K562 (cell line): ENCODE measurements around the gene SHROOM3. TPM values are rescaled to one million over a fixed set of nuclear protein-coding genes. Genes with fewer than 3 reads are reported as not detected.

Experiments
- ATAC-seq: fragments of 200-7000 bp; cut with Tn5 transposase; 3 replicates; pipeline ENCODE4 v1.9.1; 2020; ENCODE audit warnings: moderate library complexity
- BruUV-seq: library from RNA; stranded (reverse); fragments of 400-500 nt; replicated peaks from 2 replicates; lab custom pipeline; 2021; lab: Mats Ljungman, UMichigan
- CTCF ChIA-PET: fragments of 300-600 bp; formaldehyde crosslinking; extraction: SDS; loops from one replicate; lab custom pipeline; 2021; ENCODE audit warnings: low intra/inter-chr PET ratio; lab: Yijun Ruan, JAX
- POLR2A ChIA-PET: fragments of 300-600, 350-650 bp; sonication (Branson Sonifier 250); formaldehyde crosslinking; extraction: SDS; loops from one replicate; lab custom pipeline; 2021; ENCODE audit warnings: antibody characterized with exemption, inconsistent platforms; lab: Yijun Ruan, JAX
- DNase-seq, 4 experiments: peaks; one replicate each; pipeline versions ENCODE4 v3.0.0 to v3.0.0-alpha.2; 2011 to 2018; ENCODE audit warnings: low spot score in 3 of 4, mixed read lengths in 3 of 4; ENCODE audit errors: extremely low read depth in 1 of 4
- FAIRE-seq: peaks from 2 replicates; lab custom pipeline; 2011; peaks lifted over from hg19 to GRCh38; lab: Jason Lieb, UNC
- H2AFZ ChIP-seq: 2 replicates; pipeline ENCODE4 v1.6.0; 2011; ENCODE audit warnings: low read depth, low read length, control low read depth, inconsistent platforms
- H3K27ac ChIP-seq: fragments of 200-600 bp; 3 replicates; pipeline ENCODE4 v1.8.0; 2011; ENCODE audit warnings: low read depth, mild to moderate bottlenecking, control low read depth, inconsistent platforms, low read length, moderate library complexity, mixed read lengths; ENCODE audit errors: extremely low read depth
- H3K27me3 ChIP-seq, 2 experiments: fragments of 300-600 bp in 1 of 2; 2 replicates in 1 of 2; 3 replicates in 1 of 2; pipeline versions ENCODE4 v1.6.0 to v1.8.0; 2011; ENCODE audit warnings: inconsistent platforms in 2 of 2, low read length in 2 of 2, mild to moderate bottlenecking in 1 of 2, mixed read lengths in 1 of 2, moderate library complexity in 1 of 2; ENCODE audit not compliant: control insufficient read depth in 2 of 2, insufficient read depth in 2 of 2
- H3K36me3 ChIP-seq: fragments of 300-600 bp; 3 replicates; pipeline ENCODE4 v1.8.0; 2011; ENCODE audit warnings: mild to moderate bottlenecking, low read length, inconsistent platforms; ENCODE audit not compliant: control insufficient read depth, insufficient read depth
- H3K4me1 ChIP-seq, 2 experiments: fragments of 200-600 bp in 1 of 2; replicated peaks in 1 of 2; 2 replicates in 1 of 2; 3 replicates in 1 of 2; pipeline versions ENCODE4 v1.5.1 to v1.8.0; 2011; ENCODE audit warnings: inconsistent platforms in 2 of 2, low read length in 2 of 2, mild to moderate bottlenecking in 1 of 2, mixed read lengths in 1 of 2, moderate library complexity in 1 of 2; ENCODE audit not compliant: control insufficient read depth in 2 of 2, insufficient read depth in 2 of 2
- H3K4me2 ChIP-seq: 2 replicates; pipeline ENCODE4 v1.6.1; 2011; ENCODE audit warnings: low read length, control low read depth, inconsistent platforms, mixed read lengths; ENCODE audit not compliant: insufficient read depth
- H3K4me3 ChIP-seq: fragments of 200-600 bp; sonication (generic), shearing (Covaris generic); 2 replicates; pipeline ENCODE4 v1.5.1; 2016; ENCODE audit warnings: control low read depth, inconsistent platforms
- H3K79me2 ChIP-seq: fragments of 200-600 bp; 3 replicates; pipeline ENCODE4 v1.8.0; 2011; ENCODE audit warnings: low read length, inconsistent platforms; ENCODE audit not compliant: control insufficient read depth, insufficient read depth
- H3K9ac ChIP-seq, 2 experiments: 2 replicates each; pipeline versions ENCODE4 v1.6.0 to v1.6.1; 2011; ENCODE audit warnings: low read depth in 2 of 2, low read length in 2 of 2, control low read depth in 1 of 2, inconsistent platforms in 1 of 2, mild to moderate bottlenecking in 1 of 2, mixed read lengths in 1 of 2; ENCODE audit not compliant: insufficient read depth in 1 of 2
- H3K9me1 ChIP-seq: one replicate; pipeline ENCODE4 v1.6.0; 2011; ENCODE audit warnings: inconsistent platforms, mild to moderate bottlenecking, low read length, moderate library complexity; ENCODE audit not compliant: control insufficient read depth, insufficient read depth
- H3K9me3 ChIP-seq: replicated peaks from 2 replicates; pipeline ENCODE4 v1.5.1; 2011; ENCODE audit warnings: low read depth, low read length, inconsistent platforms; ENCODE audit not compliant: control insufficient read depth, insufficient read depth
- H4K20me1 ChIP-seq: replicated peaks from 2 replicates; pipeline ENCODE4 v1.6.1; 2011; ENCODE audit warnings: low read length, inconsistent platforms, mixed read lengths; ENCODE audit not compliant: control insufficient read depth, insufficient read depth
- CREB3 ChIP-seq: fragments of 450-650 bp; conservative IDR thresholded peaks from 2 replicates; pipeline ENCODE4 v1.6.1; 2016; ENCODE audit warnings: missing genetic modification characterization, low read depth, mild to moderate bottlenecking, missing compliant biosample characterization, moderate library complexity
- CREB5 ChIP-seq: fragments of 250-450 bp; sonication (Bioruptor Pico); IDR thresholded peaks from 2 replicates; pipeline ENCODE4 v1.5.0; 2020; ENCODE audit warnings: mild to moderate bottlenecking
- FOXK2 ChIP-seq, 2 experiments: fragments of 450-650 bp; IDR thresholded peaks in 1 of 2; conservative IDR thresholded peaks in 1 of 2; 2 replicates each; pipeline ENCODE4 v1.6.1; 2016; ENCODE audit warnings: low read depth in 2 of 2, mild to moderate bottlenecking in 1 of 2
- IRF9 ChIP-seq: fragments of 450-650 bp; IDR thresholded peaks from 2 replicates; pipeline ENCODE4 v1.6.1; 2016; ENCODE audit warnings: missing biosample characterization, missing genetic modification characterization
- LCOR ChIP-seq: sonication (generic); formaldehyde crosslinking; IDR thresholded peaks from 2 replicates; pipeline ENCODE4 v1.8.0; 2022; ENCODE audit warnings: mild to moderate bottlenecking, missing genetic modification reagents
- MBD2 ChIP-seq: sonication (generic); IDR thresholded peaks from 2 replicates; pipeline ENCODE4 v1.6.1; 2016; ENCODE audit warnings: low read depth, borderline replicate concordance
- PHB ChIP-seq: fragments of 250-450 bp; sonication (Bioruptor Pico); IDR thresholded peaks from 2 replicates; pipeline ENCODE4 v1.5.0; 2021
- RB1 ChIP-seq: fragments of 450-650 bp; IDR thresholded peaks from 2 replicates; pipeline ENCODE4 v1.6.1; 2017; ENCODE audit warnings: low read depth, mild to moderate bottlenecking
- RBM14 ChIP-seq: fragments of 200-400 bp; formaldehyde crosslinking; IDR thresholded peaks from 2 replicates; pipeline ENCODE4 v1.6.1; 2018; ENCODE audit warnings: low read depth, mild to moderate bottlenecking, low read length, moderate library complexity, borderline replicate concordance; ENCODE audit not compliant: insufficient read depth
- SMC3 ChIP-seq: conservative IDR thresholded peaks from 2 replicates; pipeline ENCODE4 v1.6.1; 2011; ENCODE audit warnings: low read depth, low read length, improper control_type of control experiment; ENCODE audit not compliant: insufficient read depth
- SRSF3 ChIP-seq: fragments of 200-400 bp; formaldehyde crosslinking; IDR thresholded peaks from 2 replicates; pipeline ENCODE4 v1.6.1; 2016; ENCODE audit warnings: mild to moderate bottlenecking, low read length, moderate library complexity; ENCODE audit not compliant: insufficient read depth
- SRSF7 ChIP-seq: fragments of 200-400 bp; formaldehyde crosslinking; optimal IDR thresholded peaks from 2 replicates; pipeline ENCODE3; 2017; ENCODE audit warnings: mild to moderate bottlenecking, low read depth, low read length
- STAT5A ChIP-seq: IDR thresholded peaks from 2 replicates; pipeline ENCODE4 v1.6.1; 2012; ENCODE audit warnings: low read length, inconsistent platforms, borderline replicate concordance
- TARDBP ChIP-seq: fragments of 450-650 bp; IDR thresholded peaks from 2 replicates; pipeline ENCODE4 v1.6.1; 2016
- TSC22D4 ChIP-seq: fragments of 450-650 bp; IDR thresholded peaks from 2 replicates; pipeline ENCODE4 v1.6.1; 2016; ENCODE audit warnings: missing genetic modification characterization, missing biosample characterization, control low read depth
- ZNF41 ChIP-seq: fragments of 250-450 bp; sonication (Bioruptor Pico); conservative IDR thresholded peaks from 2 replicates; pipeline ENCODE4 v1.4.0; 2020; ENCODE audit warnings: mild to moderate bottlenecking
- ZNF507 ChIP-seq: conservative IDR thresholded peaks from 2 replicates; pipeline ENCODE4 v1.6.1; 2017; ENCODE audit warnings: missing genetic modification characterization, missing compliant biosample characterization
- ZNF561 ChIP-seq: fragments of 450-650 bp; formaldehyde crosslinking; conservative IDR thresholded peaks from 2 replicates; pipeline ENCODE4 v1.4.0; 2020; ENCODE audit warnings: mild to moderate bottlenecking, moderate library complexity
- ZNF785 ChIP-seq: fragments of 250-450 bp; sonication (Bioruptor Pico); IDR thresholded peaks from 2 replicates; pipeline ENCODE4 v1.4.0; 2020; ENCODE audit warnings: mild to moderate bottlenecking
- WGBS: fragments of 100-300 bp; shearing (Covaris generic); methylation state at CpG from one replicate; pipeline ENCODE4 v1.1.6; 2016; ENCODE audit warnings: low coverage, mixed read lengths; ENCODE audit not compliant: insufficient coverage; ENCODE audit errors: missing lambda C conversion rate; 5-methylcytosine and 5-hydroxymethylcytosine counted together
- in situ Hi-C: fragments of 300-500 bp; cut with MboI; formaldehyde crosslinking; loops from 4 replicates; pipeline ENCODE4 v1.15.0; 2018; ENCODE audit warnings: inconsistent platforms, mixed read lengths
- intact Hi-C: fragments of 100-400 bp; cut with micrococcal nuclease; formaldehyde crosslinking; loops from 2 replicates; pipeline ENCODE4 v1.14.2; 2022
- polyA plus RNA-seq, 8 experiments: library from polyadenylated mRNA; depleted of rRNA in 4 of 8; stranded (reverse) in 5 of 8; unstranded in 3 of 8; fragments of >200 nt; fragmentation: Nextera tagmentation in 2 of 8; fragmentation: Illumina TruSeq in 1 of 8; extraction: Ambion mirVana in 2 of 8; extraction: Trizol in 1 of 8; gene quantifications; 2 replicates each; pipeline versions ENCODE4 v1.2.1 to v1.2.3, GENCODE V29; 2011 to 2014; ENCODE audit warnings: inconsistent platforms in 1 of 8, missing spikeins in 1 of 8
- total RNA-seq, 7 experiments: library from RNA; depleted of rRNA in 6 of 7; stranded (reverse); fragments of >200 nt in 6 of 7; fragmentation: Illumina TruSeq in 2 of 7; extraction: Trizol in 2 of 7; gene quantifications; 2 replicates each; pipeline versions ENCODE4 v1.2.1 to v1.2.3, GENCODE V29; 2011 to 2021; ENCODE audit warnings: low replicate concordance in 1 of 7

Gene SHROOM3
- total and polyA plus RNA-seq, 9 of the 15 experiments (the other 6 are each of a cell fraction or from before 2014, with no cell fraction given) = 0.01 to 0.07 TPM; not detected in 7

DNA sequence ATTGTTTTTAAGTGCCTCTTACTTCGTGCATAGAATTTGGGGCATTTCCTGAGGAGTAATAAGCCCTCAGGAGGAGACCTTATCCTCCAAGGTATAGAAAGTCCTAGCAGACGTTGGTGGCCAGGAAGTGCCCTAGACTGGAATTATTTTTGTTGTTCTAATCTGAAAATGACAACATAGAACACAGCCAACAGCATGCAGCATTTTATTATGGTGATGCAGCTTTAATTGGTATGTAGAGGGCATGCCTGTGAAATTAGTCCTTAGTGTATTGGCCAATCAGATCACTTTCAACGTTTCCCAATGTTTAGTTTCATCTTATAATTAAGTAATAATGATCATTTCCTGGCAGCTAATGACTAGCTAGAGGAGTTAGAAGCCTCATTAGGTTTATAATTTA is 199.2 kb downstream of the SHROOM3 start (continued):
- no peak for TF ChIP-seq IRF9 (tag)

GRCh38 chr4:76637712-76638361 is 202.8 kb downstream of the SHROOM3 start:
- POLR2A ChIA-PET = no interaction called here
- FAIRE-seq (no peak), DNase-seq (no peak), ATAC-seq (no peak)
- BruUV-seq = no TSS peak
- Histone ChIP-seq H3K4me3 (no peak overlapping the region), H3K27ac (no peak overlapping the region), H4K20me1 (no peaks in the 10 kb centered on the region), H3K4me1 (no peaks in the 10 kb centered on the region), H3K9me3 (no peaks in the 10 kb centered on the region), H3K36me3 (no peaks in the 10 kb centered on the region), H3K4me2 (no peak overlapping the region), H3K27me3 (peaks cover 3 to 9% of the 10 kb centered on the region in 2 experiments; a peak in 3 of 5 replicates), H3K9me1 (no peaks in the 10 kb centered on the region), H3K79me2 (no peaks in the 10 kb centered on the region), H3K9ac (no peak overlapping the region), H2AFZ (no peak overlapping the region)
- in situ Hi-C loops (no loop called here), intact Hi-C loops (no loop called here)
- 2% methylated on average over 3 of the region's 5 CpGs for WGBS
- CTCF ChIA-PET = no interaction called here
- TF ChIP-seq CREB5 (no peak), SRSF3 (no peak), TSC22D4 (tag) (no peak), ZNF785 (no peak), ZNF507 (tag) (no peak), MBD2 (no peak), LCOR (no peak), SRSF7 (no peak), RBM14 (no peak), SMC3 (no peak), ZNF561 (CRISPR knock-in tag) (no peak), ZNF41 (CRISPR knock-in tag) (no peak), RB1 (no peak), STAT5A (no peak), TARDBP (no peak), CREB3 (tag) (no peak), FOXK2 (conservative IDR thresholded peaks at IDR 0.05 in 1 of 2, IDR thresholded peaks at IDR 0.05 in 1 of 2; ENCODE audit: low read depth in 2 of 2) (no peak), PHB (CRISPR knock-in tag) (no peak)
